GM18520 (cell line): ENCODE results near the gene DLL3.

ENCODE experiments used
- ATAC-seq: cut with Tn5 transposase; IDR thresholded peaks from one replicate; pipeline ENCODE4 v1.9.1; 2021; ENCODE audit not compliant: unreplicated experiment

DLL3 gene

GRCh38 chr19:39481229-39481545, 17.6 kb upstream of the DLL3 start:
- no peak for ATAC-seq

DNA sequence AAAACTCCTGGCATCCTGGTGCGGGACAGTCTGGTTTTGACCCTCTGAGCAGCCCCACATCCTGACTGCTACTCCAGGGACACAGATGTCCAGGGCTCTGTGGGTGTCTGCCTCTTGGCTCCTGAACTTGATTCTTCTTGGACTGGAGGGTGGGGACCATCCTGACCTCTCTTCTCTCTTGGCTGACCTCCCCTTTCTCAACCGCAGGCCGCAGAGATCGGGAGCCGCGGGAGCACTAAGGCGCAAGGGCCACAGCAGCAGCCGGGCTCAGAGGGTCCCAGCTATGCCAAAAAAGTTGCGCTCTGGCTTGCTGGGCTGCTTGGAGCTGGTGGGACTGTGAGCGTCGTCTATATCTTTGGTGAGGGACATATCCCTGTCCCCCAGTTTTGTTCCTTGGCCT, 17.1 kb upstream of the DLL3 start:
- no peak for ATAC-seq

GRCh38 chr19:39483141-39483540, 15.6 kb upstream of the DLL3 start:
- ATAC-seq = no peak

DNA sequence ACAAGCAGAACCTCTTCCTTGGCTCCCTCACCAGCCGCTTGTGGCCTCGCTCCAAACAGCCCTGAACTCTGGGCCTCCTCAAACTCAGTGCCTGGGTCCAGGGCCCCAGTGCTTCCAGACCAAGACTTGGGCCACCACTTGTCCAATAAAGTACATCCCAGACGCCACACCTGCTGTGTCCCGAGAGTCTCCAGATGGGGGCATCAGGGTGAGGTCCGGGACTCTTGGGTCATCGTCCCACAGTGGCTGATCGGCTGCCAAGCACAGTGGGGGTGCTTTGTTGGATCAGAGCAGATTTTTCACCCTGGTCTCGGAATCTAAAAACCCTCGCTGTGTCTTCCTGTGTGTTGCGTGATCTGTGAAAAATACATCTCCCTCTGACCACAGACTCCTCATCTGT, 9.0 kb upstream of the DLL3 start:
- ATAC-seq = no peak

- no peak for ATAC-seq
These were observed 6.5 kb upstream of the DLL3 start for GRCh38 chr19:39492225-39492624.

GRCh38 chr19:39492788-39493187, 6.0 kb upstream of the DLL3 start:
- no peak for ATAC-seq

DNA sequence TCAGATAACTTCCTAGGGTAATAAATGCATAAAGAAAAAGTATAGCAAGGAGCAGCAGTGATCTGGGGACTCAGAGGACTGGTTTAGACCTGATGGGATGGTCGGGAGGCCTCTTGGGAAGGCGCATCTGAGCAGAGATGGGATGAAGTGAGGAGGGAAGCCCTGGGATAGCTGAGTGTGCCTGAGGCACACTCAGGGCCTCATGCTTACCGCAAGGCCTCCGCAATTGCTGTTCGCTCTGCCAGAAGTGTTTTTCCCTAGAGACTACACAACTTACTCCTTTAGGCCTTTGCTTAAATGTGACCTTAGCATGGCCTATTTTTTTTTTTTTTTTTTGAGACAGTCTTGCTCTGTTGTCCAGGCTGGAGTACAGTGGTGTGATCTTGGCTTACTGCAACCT, 4.1 kb upstream of the DLL3 start:
- ATAC-seq = no peak

DNA sequence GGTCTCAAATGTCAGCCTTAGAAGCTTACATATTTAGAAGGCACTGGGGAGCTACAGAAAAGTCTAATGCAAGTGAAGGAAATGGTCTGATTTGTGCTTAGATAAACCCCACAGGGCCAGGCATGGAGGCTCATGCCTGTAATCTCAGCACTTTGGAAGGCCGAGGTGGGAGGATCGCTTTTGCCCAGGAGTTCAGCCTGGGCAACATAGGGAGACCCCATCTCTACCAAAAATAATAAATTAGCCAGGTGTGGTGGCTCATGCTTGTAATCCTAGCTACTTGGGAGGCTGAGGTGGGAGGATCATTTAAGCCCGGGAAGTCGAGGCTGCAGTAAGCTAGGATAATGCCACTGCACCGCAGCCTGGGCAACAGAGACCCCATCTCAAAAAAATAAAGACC, 2.7 kb upstream of the DLL3 start:
- no peak for ATAC-seq

DNA sequence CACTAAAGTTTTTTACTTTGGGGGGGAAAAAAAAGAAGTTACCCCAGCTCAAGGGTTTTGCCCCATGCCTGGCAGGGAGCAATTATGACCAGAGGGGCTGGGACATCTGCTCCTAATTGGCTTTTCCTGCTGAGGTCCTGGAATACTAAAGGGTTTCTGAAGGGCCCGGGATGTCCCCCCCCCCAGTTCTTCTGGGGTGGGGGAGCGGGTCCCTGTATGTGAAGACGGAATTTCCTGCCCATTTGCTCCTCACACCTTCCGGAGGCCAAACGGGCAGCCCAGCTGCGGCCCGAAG, 1.1 kb upstream of the DLL3 start:
- ATAC-seq = no peak

DNA sequence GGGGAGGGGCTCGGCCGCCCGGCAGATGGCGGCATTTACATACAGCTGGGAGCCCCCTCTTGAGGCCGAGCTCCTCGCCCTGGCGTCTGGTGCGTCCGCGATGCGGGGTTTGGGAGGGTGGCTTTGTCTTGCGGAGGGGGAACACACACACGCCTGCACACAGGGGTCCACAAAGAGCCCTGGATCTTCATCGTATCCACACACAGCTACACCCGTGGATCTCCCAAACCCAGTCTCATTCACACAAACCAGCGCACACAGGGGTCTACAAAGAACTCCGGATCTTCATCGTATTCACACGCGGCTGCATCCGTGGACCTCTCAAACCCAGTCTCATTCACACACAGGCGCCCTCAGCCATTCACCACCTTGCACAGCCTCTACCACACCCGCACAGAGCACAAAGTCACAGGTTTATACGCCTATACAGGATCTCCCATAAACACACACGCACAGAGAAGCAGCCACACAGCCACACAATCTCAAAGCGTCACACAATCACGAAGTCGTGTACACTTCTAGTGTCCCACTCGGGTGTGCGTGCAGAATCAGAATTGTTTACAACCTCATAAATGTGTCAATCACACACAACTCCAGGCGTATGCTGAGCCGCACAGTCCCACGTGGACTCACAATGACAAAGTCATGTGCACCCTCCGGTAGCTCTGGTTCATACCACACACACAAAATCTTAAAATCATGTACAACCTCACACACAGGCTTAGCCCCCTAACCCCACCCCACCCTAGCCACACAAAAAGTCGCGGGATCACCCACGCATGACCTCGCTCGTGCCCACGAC, 550 bp upstream of the DLL3 start:
- ATAC-seq = no peak

GRCh38 chr19:39499932-39500331, 1.2 kb downstream of the DLL3 start:
- ATAC-seq = no peak

GRCh38 chr19:39500543-39500942, 1.8 kb downstream of the DLL3 start:
- ATAC-seq = no peak

- ATAC-seq = no peak
These were observed 2.6 kb downstream of the DLL3 start for GRCh38 chr19:39501340-39501739.

- ATAC-seq = no peak
These were observed 4.1 kb downstream of the DLL3 start for GRCh38 chr19:39502640-39503417.

DNA sequence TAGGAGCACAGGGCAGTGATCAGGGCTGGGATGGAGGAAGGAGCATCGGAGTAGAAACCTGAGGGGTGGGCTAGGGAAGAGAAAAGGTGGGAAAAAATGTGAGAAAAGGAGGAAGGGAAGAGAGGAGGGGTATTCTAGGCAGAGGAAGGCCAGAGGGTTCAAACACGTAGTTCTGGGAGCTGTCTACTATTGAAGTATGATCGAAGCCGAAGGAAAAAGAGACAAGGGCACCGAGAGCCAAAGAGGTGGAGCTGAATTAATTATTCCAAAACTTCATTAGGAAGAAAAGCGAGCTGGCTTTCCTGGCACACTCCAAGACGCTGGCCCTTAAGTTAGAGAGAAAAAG, 7.8 kb downstream of the DLL3 start:
- ATAC-seq = no peak

DNA sequence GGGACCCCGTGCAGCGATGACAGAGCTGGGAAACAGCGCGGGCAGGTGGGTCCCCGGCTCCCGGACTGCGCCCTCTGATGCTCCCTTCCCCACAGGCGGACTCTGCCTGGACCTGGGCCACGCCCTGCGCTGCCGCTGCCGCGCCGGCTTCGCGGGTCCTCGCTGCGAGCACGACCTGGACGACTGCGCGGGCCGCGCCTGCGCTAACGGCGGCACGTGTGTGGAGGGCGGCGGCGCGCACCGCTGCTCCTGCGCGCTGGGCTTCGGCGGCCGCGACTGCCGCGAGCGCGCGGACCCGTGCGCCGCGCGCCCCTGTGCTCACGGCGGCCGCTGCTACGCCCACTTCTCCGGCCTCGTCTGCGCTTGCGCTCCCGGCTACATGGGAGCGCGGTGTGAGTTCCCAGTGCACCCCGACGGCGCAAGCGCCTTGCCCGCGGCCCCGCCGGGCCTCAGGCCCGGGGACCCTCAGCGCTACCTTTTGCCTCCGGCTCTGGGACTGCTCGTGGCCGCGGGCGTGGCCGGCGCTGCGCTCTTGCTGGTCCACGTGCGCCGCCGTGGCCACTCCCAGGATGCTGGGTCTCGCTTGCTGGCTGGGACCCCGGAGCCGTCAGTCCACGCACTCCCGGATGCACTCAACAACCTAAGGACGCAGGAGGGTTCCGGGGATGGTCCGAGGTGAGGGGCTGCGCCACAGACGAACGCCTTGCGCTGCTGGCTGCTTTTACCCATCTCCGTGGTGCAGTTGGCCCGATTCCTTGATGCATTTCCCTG, 8.4 kb downstream of the DLL3 start:
- no peak for ATAC-seq

DNA sequence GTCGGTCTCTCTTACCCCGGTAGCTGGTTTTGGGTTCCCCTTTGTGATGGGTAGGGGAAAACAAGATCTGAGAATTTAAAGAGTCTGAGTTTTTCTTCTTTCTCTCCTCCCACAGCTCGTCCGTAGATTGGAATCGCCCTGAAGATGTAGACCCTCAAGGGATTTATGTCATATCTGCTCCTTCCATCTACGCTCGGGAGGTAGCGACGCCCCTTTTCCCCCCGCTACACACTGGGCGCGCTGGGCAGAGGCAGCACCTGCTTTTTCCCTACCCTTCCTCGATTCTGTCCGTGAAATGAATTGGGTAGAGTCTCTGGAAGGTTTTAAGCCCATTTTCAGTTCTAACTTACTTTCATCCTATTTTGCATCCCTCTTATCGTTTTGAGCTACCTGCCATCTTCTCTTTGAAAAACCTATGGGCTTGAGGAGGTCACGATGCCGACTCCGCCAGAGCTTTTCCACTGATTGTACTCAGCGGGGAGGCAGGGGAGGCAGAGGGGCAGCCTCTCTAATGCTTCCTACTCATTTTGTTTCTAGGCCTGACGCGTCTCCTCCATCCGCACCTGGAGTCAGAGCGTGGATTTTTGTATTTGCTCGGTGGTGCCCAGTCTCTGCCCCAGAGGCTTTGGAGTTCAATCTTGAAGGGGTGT, 9.1 kb downstream of the DLL3 start:
- no peak for ATAC-seq

GRCh38 chr19:39508629-39509028, 9.9 kb downstream of the DLL3 start:
- ATAC-seq = no peak

DNA sequence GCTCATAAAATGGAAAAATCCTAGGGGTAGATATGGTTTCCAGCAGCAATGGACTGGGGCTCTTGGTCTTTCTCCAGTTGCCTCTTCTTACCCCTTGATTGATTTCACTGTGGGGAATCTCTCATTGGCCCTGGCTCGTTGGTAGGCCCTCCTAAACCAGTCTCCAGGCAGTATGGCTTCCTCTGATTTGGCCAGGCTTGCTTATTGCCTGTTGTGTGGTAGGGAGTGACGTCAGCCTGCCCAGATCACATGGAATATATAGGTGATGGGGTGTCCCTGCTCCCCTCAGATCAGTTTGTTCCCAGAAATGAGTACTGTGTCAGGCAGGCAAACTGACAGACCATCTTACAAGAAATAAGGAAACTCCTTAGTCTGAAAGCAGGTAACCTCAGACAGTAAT, 10.5 kb downstream of the DLL3 start:
- no peak for ATAC-seq

DNA sequence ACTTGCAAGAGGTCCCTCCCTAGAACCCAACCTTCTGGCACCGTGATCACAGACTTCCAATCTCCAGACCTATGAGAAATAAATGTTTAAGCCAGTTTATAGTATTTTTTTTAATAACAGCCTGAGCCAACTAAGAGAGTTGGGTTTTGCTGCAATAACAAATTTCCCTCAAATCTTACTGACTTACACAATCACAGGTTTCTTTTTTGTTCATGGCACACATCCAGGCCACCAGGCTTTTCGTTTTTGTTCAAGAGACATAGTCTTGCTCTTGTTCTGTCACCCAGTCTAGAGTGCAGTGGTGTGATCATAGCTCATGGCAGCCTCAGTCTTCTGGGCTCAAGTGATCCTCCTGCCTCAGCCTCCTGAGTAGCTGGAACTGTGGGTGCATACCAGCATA, 14.2 kb downstream of the DLL3 start:
- ATAC-seq = no peak

DNA sequence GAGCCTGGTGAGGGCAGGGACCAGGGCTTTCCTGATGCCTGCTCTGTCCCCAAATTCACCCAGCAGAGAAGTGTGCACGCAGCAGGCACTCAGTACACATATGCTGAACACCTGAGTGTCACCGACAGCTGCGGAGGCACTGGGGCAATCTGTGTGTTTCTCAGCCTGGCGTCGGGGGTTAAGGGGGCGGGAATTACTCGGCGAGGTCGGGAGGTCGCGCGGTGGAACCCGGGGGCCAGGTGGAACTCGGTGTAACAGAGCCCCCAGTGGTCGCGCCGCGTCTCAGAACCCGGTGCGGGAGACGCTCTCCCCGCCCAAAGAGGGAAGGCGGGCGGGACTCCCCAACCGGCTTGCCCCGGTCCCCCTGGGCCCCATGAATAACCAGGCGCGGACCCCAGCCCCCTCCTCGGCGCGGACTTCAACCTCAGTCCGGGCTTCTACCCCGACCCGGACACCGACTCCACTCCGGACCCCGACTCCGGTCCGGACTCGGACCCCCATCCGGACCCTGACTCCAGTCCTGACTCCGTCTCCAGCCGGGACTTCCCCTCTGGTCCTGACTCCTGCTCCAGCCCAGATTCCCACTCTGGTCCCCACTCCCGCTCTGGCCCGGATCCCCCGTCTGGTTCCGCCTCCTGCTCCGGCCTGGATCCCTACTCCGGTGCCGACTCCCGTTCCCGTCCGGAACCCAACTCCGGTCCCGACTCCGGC, 16.2 kb downstream of the DLL3 start, which contains the start of gene SELENOV:
TSS of gene SELENOV (plus strand) at position 300 of the 711 bp plus-strand sequence. CDS start at position 374, 74 bp downstream.
- no peak for ATAC-seq
